Osteocyte (in vitro differentiated cells): ENCODE measurements around the gene TRAF3. TPM values are rescaled to one million over a fixed set of nuclear protein-coding genes. Genes with fewer than 3 reads are reported as not detected.

ENCODE experiments used
- DNase-seq: peaks from one replicate; pipeline ENCODE4 v3.0.0; 2021; ENCODE audit warnings: mixed read lengths; ENCODE audit not compliant: unreplicated experiment; ENCODE audit errors: extremely low spot score
- H3K27ac Mint-ChIP-seq: one replicate; pipeline ENCODE4 v1.8.0; 2021; ENCODE audit warnings: mild to moderate bottlenecking, mixed read lengths; ENCODE audit not compliant: unreplicated experiment
- H3K27me3 Mint-ChIP-seq: one replicate; pipeline ENCODE4 v1.8.0; 2021; ENCODE audit warnings: mixed read lengths; ENCODE audit not compliant: unreplicated experiment
- H3K36me3 Mint-ChIP-seq: one replicate; pipeline ENCODE4 v1.8.0; 2021; ENCODE audit warnings: mixed read lengths; ENCODE audit not compliant: unreplicated experiment
- H3K4me1 Mint-ChIP-seq: one replicate; pipeline ENCODE4 v1.8.0; 2021; ENCODE audit warnings: mixed read lengths; ENCODE audit not compliant: unreplicated experiment
- H3K4me3 Mint-ChIP-seq: one replicate; pipeline ENCODE4 v1.8.0; 2021; ENCODE audit warnings: mild to moderate bottlenecking, moderate library complexity, mixed read lengths; ENCODE audit not compliant: unreplicated experiment
- H3K9me3 Mint-ChIP-seq: one replicate; pipeline ENCODE4 v1.8.0; 2021; ENCODE audit warnings: mixed read lengths; ENCODE audit not compliant: unreplicated experiment
- CTCF ChIP-seq: fragments of 200-600 bp; sonication (generic); IDR thresholded peaks from 2 replicates; pipeline ENCODE4 v1.5.0; 2021; ENCODE audit warnings: antibody characterized with exemption, mild to moderate bottlenecking, moderate library complexity
- total RNA-seq: library from RNA; stranded (reverse); gene quantifications from 2 replicates; pipeline ENCODE4 v1.2.1, GENCODE V29; 2021

The TRAF3 gene
- total RNA-seq, 1 donor from 2014 or later: 15.9 TPM

- Mint-ChIP-seq H3K27me3 (no peaks in the 10 kb centered on the region), H3K4me1 (no peaks in the 10 kb centered on the region)
- no peak for DNase-seq
Measured at GRCh38 chr14:102914474-102915291, 137.4 kb downstream of the TRAF3 start.

GRCh38 chr14:102915292-102916110 lies 138.3 kb downstream of the TRAF3 start:
- no peaks in the 10 kb centered on the region for H3K4me1 Mint-ChIP-seq

More at GRCh38 chr14:102914474-102915291, 137.4 kb downstream of the TRAF3 start:
- Mint-ChIP-seq H3K4me3 (no peak overlapping the region), H3K36me3 (peaks cover 1% of the 10 kb centered on the region), H3K9me3 (no peaks in the 10 kb centered on the region), H3K27ac (no peak overlapping the region)
- TF ChIP-seq CTCF: no peak

GRCh38 chr14:102916347-102917055 lies 139.3 kb downstream of the TRAF3 start:
- no peak overlapping the region for H3K4me3 Mint-ChIP-seq
- no peaks in the 10 kb centered on the region for H3K27me3 Mint-ChIP-seq
- H3K9me3 Mint-ChIP-seq: no peaks in the 10 kb centered on the region
- no peak for DNase-seq
- no peaks in the 10 kb centered on the region for H3K4me1 Mint-ChIP-seq
- H3K27ac Mint-ChIP-seq: no peak overlapping the region
- no peaks in the 10 kb centered on the region for H3K36me3 Mint-ChIP-seq
- TF ChIP-seq CTCF: no peak

More at GRCh38 chr14:102915292-102916110, 138.3 kb downstream of the TRAF3 start:
- no peaks in the 10 kb centered on the region for H3K9me3 Mint-ChIP-seq
- TF ChIP-seq CTCF: no peak
- H3K4me3 Mint-ChIP-seq: no peak overlapping the region
- H3K36me3 Mint-ChIP-seq: peaks cover 1% of the 10 kb centered on the region
- no peak overlapping the region for H3K27ac Mint-ChIP-seq
- no peak for DNase-seq
- H3K27me3 Mint-ChIP-seq: no peaks in the 10 kb centered on the region

- no peaks in the 10 kb centered on the region for H3K4me1 Mint-ChIP-seq
- no peak for TF ChIP-seq CTCF
- no peaks in the 10 kb centered on the region for H3K27me3 Mint-ChIP-seq
- H3K4me3 Mint-ChIP-seq: no peak overlapping the region
- H3K36me3 Mint-ChIP-seq: no peaks in the 10 kb centered on the region
- no peaks in the 10 kb centered on the region for H3K9me3 Mint-ChIP-seq
- H3K27ac Mint-ChIP-seq: no peak overlapping the region
- DNase-seq: no peak
Measured at GRCh38 chr14:102917056-102917385, 139.8 kb downstream of the TRAF3 start.
